ENCODE measurements around the gene UQCR10.

GRCh38 chr22:29798801-29799200 is 31.6 kb downstream of the UQCR10 start:
- TF ChIP-seq CTCF (IDR thresholded peaks at IDR 0.05) (no peak), POLR2A (IDR thresholded peaks at IDR 0.05) (no peak)

All from thyroid gland (tissue), 4 donors.